Activated CD4-positive, alpha-beta T cell treated with anti-CD3 and anti-CD28 coated beads for 4 hours (primary cell): ENCODE data around the gene POLR1B.
"Not testable (repeated sequence)": the region's sequence is repeated elsewhere in the genome, so short reads cannot be mapped to it uniquely, and the experiment has no call there.

Source experiments
- DNase-seq, 2 donors: peaks; one replicate each; pipeline ENCODE4 v3.0.0-alpha.2; 2020

The POLR1B gene

DNA sequence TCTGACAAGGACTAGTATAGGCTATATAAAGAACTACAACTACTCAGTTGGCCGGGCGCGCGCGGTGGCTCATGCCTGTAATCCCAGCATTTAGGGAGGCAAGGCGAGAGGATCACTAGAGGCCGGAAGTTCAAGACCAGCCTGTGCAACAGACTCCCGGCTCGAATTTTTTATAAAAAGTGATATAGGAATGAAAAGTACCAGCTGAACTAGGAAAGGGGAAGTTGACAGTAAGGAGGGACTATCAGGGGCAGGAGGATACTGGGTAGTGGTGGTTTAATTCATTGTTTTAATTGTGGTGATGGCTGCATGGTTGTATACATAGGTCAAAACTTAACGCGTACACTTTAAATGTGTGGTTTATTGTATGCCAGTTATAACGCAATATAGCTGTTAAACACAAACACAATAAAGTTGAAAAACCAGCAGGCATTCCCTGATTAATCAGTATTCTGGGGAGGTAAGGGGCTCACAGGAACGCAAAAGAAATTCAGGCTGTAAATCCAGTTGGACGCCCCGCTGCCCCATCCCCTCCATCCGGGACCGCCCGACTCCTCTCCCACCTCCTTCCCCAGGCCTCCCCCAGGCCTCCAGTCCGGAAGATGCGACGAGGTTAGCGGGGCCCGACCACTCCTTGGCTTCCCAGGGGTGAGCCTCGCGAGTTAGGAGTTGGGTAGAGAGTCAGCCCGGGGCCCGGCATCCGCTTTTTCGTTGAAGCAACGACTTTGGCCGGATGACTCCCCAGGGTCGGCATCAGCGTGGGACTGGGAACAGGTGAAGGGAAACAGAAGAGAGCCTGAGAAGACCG lies 746 bp upstream of the POLR1B start:
- DNase-seq: peak; percentile 61 to 72

DNA sequence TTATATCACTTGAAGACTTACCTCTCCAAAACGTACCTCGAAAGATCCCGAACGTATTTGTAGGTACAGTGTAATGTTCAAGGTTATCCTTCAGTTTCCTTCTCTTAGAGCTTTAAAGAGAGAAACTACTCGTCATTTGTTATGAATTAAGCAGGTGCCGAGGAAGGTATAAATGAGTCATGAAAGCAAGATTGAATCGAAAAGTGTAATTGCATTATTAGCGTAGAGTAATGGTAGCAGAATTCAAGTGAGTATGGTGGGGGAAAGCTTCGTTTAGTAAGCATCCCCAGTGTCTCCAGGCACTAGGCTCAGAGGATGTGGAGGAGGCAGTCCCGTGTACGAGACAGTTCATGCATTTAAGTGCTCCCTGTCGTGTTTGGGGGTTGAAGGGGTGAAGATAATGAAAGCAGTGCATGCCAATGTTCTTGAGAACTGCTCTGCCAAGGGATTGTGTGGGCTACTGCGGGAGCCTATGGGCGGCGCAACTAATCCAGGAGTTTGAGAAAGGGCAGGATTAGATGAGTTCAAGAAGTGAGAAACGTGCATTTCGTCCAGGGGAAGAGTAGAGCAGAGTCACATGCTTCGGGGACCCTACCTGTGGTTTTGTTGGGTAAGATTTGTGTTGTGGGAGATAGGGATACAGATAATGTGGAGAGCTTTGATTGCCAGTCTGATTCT lies 858 bp downstream of the POLR1B start:
- peak; percentile 1 to 11 for DNase-seq

DNA sequence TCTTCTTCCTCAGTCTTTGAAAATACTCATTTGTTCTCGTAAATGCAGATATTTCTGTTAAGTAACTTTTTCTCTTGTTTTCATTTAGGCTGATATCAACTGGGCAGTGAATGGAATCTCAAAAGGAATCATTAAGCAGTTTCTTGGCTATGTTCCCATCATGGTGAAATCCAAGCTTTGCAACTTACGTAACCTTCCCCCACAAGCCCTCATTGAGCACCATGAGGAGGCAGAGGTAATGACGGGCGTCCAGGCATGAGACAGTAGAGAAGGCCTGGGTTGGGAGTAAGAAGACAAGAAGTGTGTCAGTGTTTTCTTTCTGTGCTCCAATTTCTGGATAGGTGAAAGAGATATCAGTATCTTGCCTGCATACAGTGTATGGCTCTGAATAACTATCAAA lies 5.1 kb downstream of the POLR1B start:
- no peak for DNase-seq

DNA sequence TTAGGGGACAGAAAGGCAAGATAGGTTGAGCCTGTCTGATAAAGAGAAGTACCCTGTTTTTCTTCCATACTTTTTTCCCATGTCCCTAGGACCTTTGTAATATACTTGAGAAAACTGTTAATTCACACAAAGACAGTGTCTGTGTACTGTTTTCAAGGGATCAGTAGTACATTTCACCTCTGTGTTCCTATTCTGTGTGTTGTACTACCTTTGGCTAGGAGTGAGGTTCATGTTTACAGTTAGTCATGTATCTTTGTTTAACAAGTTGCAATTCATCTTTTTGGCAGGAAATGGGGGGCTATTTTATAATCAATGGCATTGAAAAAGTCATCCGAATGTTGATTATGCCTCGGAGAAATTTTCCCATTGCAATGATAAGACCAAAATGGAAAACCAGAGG lies 6.7 kb downstream of the POLR1B start:
- no peak for DNase-seq

DNA sequence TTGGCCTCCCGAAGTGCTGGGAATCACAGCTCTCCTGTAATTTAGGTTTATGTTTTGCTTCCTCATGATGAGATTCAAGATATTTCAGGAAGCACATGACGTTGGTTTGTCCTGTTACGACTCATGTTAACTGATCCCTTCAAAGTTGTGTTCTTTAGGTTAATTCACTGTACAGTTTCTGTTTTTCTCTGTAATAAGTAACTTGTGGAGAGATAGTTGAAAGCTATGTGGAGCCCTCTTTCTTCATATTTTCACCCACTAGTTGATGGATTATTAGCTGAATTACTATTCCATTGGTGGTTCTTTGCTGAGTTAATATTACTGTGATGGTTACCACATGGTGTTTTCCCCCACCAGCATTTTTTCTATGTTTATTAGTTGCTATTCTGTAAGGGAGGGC lies 23.8 kb downstream of the POLR1B start:
- no peak for DNase-seq

DNA sequence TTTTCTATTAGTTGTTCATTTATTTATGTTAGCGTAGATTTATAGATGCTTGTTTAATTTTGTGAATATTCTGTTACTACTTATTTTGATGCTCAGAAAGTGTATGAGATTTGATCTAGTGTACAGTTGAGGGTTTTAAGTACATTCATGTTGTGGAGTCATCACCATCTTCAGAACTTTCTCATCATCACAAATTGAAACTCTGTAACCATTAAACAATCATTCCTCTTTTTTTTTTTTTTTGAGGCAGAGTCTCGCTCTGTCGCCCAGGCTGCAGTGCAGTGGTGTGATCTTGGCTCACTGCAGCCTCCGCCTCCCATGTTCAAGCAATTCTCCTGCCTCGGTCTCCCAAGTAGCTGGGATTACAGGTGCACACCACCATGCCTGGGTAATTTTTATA lies 24.2 kb downstream of the POLR1B start:
- not testable (repeated sequence) for DNase-seq

DNA sequence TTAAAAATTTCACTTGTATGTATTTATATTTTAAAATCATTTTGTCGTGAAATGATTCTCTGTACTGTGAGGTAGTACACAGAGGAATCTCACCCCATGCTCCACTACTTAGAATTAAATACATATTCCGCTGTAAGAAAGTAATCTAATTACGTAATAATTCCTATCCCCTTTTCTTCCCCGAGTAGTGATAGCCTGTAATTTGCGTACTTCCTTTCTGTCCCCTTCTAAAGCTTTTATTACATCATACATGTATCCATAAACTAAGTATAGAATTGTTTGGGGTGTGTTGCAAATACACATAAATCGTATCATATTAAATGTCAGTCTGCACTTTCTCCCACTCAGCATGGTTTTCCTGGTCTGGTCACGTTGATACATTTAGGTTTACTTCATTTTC lies 29.7 kb downstream of the POLR1B start:
- DNase-seq: no peak

DNA sequence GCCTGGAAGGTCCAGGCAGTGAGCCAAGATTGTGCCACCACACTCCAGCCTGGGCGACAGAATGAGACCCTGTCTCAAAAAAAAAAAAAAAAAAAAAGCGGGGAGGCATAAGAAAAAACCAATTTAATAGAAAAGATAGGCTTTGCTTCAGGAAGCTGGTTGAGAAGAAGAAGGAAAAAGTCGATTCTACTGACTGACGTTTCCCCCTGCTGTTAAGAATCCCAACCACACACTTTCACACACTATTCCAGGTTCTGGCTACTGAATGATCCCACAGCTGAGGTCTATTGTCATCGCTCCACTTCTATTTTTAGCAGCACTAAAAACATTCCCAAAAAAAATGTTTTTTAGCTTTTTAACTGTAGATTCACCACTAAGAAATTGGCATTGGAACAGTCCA lies 35.5 kb downstream of the POLR1B start:
- no peak for DNase-seq

DNA sequence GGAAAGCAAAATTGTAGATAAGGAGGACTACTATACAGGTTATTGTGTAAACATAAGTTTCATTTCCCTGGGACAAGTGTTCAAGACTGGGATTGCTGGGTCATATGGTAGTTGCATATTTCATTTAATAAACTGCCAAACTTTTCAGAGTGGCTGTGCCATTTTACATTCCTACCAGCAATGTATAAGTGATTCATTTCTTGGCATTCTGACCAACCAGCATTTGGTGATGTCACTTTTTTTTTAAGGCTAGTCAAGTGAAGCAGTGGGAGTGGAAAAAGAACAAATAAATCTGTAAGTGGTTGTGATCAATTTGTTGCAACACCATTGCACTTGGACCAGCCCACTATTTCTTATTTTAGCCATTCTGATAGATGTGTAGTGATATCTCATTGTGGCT lies 37.0 kb downstream of the POLR1B start:
- no peak for DNase-seq

DNA sequence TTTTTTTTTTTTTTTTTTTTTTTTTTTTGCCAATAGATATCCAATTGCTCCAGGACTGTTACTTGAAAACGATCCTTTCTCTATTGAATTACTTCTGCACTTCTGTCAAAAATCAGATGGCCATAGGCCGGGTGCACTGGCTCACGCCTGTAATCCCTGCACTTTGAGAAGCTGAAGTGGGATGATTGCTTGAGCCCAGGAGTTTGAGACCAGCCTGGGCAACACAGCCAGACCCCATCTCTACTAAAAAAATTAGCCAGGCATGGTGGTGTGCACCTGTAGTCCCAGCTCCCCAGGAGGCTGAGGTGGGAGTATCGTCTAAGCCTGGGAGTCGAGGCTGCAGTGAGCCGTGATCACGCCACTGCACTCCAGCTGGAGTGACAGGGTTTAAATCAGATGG lies 37.8 kb downstream of the POLR1B start:
- DNase-seq: no peak

DNA sequence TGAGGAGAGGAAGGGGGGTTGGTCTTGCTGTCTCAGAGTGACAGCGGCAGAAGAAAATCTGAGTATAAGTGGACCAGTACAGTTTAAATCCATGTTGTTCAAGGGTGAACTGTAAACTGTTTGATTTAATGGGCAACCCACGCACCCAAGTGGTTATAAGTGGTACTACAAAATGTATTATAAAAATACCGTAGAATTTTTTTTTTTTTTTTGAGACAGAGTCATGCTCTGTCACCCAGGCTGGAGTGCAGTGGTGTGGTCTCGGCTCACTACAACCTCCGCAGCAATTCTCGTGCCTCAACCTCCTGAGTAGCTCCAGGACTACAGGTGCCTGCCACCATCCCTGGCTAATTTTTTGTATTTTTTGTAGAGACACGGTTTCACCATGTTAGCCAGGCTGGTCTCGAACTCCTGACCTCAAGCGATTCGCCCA lies 40.1 kb downstream of the POLR1B start:
- DNase-seq: peak; percentile 35 to 39

DNA sequence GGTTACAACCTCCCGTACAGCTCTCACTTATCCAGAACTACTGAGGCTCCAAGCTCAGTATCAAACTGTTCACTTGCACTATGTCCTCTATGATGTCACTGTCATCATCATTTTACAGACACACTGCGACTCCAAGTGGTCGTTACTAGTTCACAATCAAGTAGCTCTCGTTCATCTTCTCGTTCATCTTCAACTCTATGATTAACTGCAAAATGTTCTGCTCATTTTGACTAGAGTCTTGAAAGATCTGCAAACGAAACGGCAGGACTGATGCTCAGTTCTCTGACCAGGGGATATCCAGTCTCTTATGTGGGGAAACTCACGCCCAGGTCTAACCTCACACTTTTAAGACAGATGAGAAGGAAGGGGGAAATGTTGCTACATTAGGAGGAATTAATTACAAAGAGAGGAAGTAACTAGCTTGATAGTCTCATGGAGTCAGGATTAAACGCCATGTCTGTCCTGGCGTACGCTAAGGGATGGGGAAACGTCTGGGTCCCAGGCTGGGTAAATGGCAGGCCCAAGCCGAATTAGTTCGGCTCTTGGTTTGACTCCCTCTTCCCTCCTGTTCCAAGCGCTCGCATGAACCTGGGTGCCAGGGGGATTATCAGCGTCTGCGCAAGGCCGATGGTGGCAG lies 41.4 kb downstream of the POLR1B start:
- no peak for DNase-seq

DNA sequence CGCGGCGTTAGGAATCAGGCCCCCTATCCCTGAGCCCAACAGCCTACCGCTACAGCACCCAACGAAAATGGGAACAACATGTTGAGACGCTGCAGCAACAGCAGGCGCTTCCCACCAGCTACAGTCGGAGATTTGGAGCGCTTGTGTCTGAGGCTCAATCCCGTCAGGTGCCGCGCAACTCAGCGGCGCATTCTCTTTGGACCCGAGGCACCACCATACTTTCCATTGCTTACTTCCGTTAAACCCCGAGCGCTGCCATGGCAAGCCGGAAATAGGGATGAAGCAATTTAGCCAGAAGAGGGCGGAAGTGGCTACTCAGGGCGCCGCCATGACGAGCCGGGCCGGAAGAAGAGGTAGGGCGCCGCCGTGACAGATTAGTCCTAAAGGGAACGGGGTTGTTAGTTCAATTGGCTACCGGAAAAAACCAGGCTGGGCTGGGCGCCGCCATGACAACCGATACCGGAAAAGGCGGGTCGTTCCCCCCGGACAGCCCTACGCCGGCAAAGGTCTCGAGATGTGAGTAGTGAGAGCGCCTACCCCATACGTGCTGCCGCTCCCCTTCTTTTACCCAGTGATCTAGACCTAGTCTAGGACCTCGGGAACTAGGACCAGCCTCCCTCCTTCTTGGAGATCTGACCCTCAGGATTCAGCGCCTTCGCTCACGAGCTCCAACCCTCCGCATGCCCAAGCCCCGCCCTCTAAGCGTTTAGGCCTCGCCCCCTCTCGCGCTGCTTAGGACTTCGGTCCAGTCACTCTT lies 42.0 kb downstream of the POLR1B start, which contains the start of gene CHCHD5:
CHCHD5 (plus strand) TSS at position 476 of the 757 bp plus-strand sequence; CDS start at position 515, 39 bp downstream.
- peak; percentile 88 to 89 for DNase-seq

DNA sequence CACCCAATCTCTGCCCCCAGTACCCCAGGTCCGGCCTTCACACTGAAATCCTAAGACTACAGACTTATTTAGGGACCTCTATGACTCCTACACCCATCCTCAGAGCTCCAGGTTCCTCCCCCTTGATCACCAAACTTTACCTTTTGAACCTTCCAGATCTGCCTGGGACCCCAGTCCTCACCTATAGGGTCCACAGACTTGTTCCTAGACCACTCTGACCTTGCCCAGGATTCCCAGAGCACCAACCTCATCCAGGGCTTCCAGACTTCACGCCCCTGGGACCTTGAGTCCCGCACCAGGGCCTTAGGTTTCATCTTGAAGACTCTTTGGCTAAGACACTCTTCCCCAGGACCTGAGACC lies 42.6 kb downstream of the POLR1B start:
- no peak for DNase-seq

DNA sequence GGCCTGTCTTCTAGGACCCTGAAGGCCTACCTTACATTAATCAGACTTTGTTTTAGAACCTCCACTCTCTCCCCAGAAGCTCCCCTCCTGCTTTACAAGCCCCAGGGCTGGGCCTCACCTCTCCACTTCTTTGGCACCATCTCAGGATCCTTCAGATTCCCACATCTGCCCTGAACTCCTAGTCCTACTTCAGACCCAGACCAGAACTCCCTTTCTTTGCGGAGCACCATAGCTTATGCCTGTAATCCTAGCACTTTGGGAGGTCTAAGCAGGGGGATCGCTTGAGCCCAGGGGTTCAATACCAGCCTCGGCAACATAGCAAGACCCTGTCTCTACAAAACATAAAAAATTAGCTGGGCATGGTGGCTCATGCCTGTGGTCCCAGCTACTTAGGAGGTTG lies 43.1 kb downstream of the POLR1B start:
- DNase-seq: no peak

DNA sequence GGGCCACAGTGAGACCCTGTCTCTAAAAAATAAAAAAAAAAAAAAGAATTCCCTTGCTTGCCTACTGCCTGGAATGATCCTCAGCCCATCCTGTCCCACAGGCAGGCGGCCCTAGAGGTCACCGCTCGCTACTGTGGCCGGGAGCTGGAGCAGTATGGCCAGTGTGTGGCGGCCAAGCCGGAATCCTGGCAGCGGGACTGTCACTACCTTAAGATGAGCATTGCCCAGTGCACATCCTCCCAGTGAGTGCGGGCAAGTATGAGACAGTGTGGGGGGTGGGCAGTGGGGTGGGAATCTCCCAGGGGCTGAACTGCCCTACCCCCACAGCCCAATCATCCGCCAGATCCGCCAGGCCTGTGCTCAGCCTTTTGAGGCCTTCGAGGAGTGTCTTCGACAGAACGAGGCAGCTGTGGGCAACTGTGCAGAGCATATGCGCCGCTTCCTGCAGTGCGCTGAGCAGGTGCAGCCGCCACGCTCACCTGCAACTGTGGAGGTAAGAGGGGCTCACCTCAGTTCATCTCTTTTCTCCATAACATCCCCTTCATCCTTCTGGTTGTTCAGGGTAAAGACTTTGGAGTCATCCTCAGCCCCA lies 43.7 kb downstream of the POLR1B start:
- DNase-seq: no peak

DNA sequence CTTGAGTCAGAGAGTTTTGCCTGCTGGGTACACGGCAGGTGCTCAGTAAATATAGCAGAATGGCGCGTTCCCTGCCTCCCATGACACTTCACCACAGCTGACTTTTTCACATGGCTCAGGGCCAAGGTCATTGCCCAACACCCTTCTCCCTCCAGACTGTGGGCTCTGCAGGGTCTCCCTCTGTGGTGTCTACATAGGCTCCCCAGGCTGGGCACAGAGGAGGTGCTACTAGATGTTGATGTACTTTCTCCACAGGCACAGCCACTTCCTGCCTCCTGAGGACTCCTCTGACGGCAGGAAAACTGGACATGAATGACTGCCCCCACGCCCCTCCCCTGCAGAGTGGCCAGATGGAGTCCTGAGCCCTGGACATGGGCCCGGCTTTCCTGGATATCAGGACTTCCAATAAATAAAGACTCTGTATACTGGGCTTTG lies 46.4 kb downstream of the POLR1B start:
- no peak for DNase-seq

DNA sequence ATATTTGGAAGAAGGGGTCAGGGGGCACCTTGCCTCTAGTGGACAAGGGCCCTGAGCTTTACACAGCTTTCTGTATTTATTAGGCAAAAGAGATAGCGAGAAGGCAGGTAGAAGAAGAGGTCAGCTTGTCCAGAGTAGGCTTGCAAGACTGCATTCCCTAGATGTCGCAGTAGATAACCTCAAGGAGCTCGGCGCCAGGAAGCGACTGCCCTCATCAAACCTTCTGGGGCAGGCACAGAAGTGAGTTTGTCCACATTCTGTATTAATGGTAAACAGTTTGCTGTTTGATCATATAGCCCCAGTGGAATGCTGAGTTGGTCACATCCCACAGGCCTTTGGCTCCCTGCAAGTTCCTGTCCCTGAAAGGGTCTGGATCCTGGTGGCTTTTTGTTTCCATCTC lies 49.1 kb downstream of the POLR1B start:
- no peak for DNase-seq

DNA sequence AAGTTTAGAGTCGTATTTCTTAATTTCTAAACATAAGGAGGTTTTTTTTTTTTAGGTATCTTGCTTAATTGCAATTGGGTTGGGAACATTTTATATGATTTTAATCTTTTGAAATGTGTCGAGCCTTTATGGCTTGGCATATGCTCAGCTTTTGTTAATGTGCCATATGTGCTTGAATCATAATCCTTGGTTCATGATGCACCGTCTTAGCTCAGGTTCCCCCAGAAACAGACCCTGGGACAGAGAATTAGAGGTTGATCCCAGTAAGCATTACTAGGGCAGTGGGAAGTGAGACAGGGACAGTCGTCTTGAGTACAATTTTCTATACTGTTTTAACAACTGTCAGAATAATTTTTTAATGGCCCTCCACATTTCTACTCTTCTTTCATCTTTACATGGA lies 51.5 kb downstream of the POLR1B start:
- DNase-seq: no peak

DNA sequence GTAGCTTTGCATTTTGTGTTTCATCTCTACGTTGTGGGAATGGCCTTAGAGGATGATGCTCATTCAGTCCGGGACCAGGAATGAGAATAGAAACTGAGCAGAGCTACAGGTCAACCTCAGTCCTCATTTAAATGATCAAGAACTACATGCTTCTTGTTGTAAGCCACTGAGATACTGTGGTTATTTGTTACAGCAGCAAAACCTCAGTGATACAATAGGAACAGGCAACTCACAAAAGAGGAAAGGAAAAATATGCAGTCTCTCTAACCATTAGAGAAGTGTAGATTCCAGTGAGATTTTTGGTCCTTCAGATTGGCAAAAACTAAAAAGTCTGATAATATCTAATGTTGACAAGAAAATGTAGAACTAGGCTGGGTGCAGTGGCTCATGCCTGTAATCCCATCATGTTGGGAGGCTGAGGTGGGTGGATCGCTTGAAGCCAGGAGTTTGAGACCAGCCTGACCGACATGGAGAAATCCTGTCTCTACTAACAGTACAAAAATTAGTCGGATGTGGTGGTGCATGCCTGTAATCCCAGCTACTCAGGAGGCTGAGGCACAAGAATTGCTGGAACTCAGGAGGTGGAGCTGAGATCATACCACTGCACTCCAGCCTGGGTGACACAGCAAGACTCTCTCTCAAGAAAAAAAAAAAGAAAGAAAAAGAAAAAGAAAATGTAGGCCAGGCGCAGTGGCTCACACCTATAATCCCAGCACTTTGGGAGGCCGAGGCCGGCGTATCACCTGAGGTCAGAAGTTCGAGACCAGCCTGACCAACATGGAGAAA lies 55.5 kb downstream of the POLR1B start:
- no peak for DNase-seq

DNA sequence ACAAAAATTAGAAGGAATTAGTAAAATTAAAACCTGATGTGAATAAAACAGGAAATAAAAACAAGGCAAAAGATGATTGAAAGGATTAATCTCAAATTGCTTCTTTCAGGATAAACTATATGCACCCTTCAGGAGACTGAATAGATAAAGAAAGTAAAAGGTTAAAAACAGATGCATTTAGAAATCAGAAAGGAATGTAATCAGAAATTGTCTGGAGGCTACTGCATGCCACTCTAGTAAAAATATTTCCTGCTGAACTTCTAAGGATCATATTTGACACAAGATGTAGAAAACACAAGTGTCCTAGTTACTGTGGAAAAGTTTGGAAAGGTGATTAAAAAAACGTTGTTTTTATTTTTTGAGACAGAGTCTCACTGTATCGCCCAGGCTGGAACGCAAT lies 58.4 kb downstream of the POLR1B start:
- no peak for DNase-seq

DNA sequence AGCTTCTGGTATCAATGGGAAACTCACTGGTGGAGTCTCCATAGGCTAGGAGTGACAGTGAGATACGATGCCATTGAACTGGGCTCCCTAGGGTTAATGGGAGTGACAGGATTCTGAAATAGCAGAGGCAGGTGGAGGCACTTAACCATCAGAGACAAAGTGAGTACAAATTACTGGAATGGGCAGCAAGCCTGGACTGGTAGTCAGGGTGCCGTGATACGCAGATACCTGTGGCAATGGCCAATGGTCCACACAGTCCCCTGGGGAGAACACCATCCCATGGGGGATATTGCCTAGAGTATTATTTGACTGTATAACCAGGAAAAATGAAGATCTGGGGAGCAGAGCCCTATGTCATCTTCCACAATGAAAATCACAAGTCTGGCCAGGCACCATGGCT lies 59.5 kb downstream of the POLR1B start:
- DNase-seq: no peak
